ENCODE results near the gene CWH43. TPM values are rescaled to one million over a fixed set of nuclear protein-coding genes. Genes with fewer than 3 reads are reported as not detected.
A peak's percentile ranks its signal among the peaks of the same experiment; 100 is the strongest.
"Not testable (repeated sequence)": the region's sequence is repeated elsewhere in the genome, so short reads cannot be mapped to it uniquely, and the experiment has no call there.

Gene CWH43
- total and polyA plus RNA-seq, 5 donors from 2014 or later = not detected

GRCh38 chr4:49097071-49097470 lies 111.0 kb downstream of the CWH43 start:
- not testable (repeated sequence) for H3K36me3 ChIP-seq (ENCODE audit: control insufficient read depth, insufficient read depth, low read length); H3K27me3 ChIP-seq (ENCODE audit: control insufficient read depth, insufficient read depth, low read length); H3K4me3 ChIP-seq (ENCODE audit: low read depth, low read length); H3K27me3 Mint-ChIP-seq; DNase-seq; H3K4me1 ChIP-seq (ENCODE audit: control insufficient read depth, insufficient read depth, low read length, poor library complexity, severe bottlenecking); H3K27ac Mint-ChIP-seq; H3K4me3 Mint-ChIP-seq; H3K27ac ChIP-seq (ENCODE audit: insufficient read depth, low read length, poor library complexity, severe bottlenecking)
- ATAC-seq (ENCODE audit: low read depth in 2 of 2) = peak; percentile 13 to 30
- Mint-ChIP-seq H3K9me3 (peaks cover 8 to 67% (median 55%) of the 10 kb centered on the region in 7 donors), H3K4me1 (peaks cover 0 to 42% (median 2%) of the 10 kb centered on the region in 4 donors), H3K36me3 (peaks cover 49% of the 10 kb centered on the region)
- H3K9me3 ChIP-seq (ENCODE audit: control insufficient read depth in 2 of 2, low read length in 2 of 2) = peaks cover 43 to 50% of the 10 kb centered on the region in 2 experiments

- H3K4me1 Mint-ChIP-seq = peaks cover 0 to 41% (median 3%) of the 10 kb centered on the region in 4 donors
- peaks cover 8 to 67% (median 55%) of the 10 kb centered on the region in 7 donors for H3K9me3 Mint-ChIP-seq
Measured at GRCh38 chr4:49097505-49097904, 111.4 kb downstream of the CWH43 start.

GRCh38 chr4:49098034-49098759 lies 112.1 kb downstream of the CWH43 start:
- Mint-ChIP-seq H3K9me3 (peaks cover 6 to 68% (median 56%) of the 10 kb centered on the region in 7 donors), H3K36me3 (peaks cover 52% of the 10 kb centered on the region), H3K4me1 (peaks cover 0 to 39% (median 5%) of the 10 kb centered on the region in 4 donors)
- H3K36me3 ChIP-seq (ENCODE audit: control insufficient read depth, insufficient read depth, low read length); H3K27ac Mint-ChIP-seq; DNase-seq; ATAC-seq (ENCODE audit: low read depth in 2 of 2); H3K4me3 ChIP-seq (ENCODE audit: low read depth, low read length); H3K4me1 ChIP-seq (ENCODE audit: control insufficient read depth, insufficient read depth, low read length, poor library complexity, severe bottlenecking); H3K27me3 Mint-ChIP-seq; H3K27ac ChIP-seq (ENCODE audit: insufficient read depth, low read length, poor library complexity, severe bottlenecking); H3K4me3 Mint-ChIP-seq; H3K27me3 ChIP-seq (ENCODE audit: control insufficient read depth, insufficient read depth, low read length): not testable (repeated sequence)
- H3K9me3 ChIP-seq (ENCODE audit: control insufficient read depth in 2 of 2, low read length in 2 of 2) = peaks cover 42 to 50% of the 10 kb centered on the region in 2 experiments

More at GRCh38 chr4:49097505-49097904, 111.4 kb downstream of the CWH43 start:
- H3K27me3 ChIP-seq (ENCODE audit: control insufficient read depth, insufficient read depth, low read length); H3K4me3 ChIP-seq (ENCODE audit: low read depth, low read length); H3K36me3 ChIP-seq (ENCODE audit: control insufficient read depth, insufficient read depth, low read length); H3K27me3 Mint-ChIP-seq; DNase-seq; ATAC-seq (ENCODE audit: low read depth in 2 of 2); H3K27ac ChIP-seq (ENCODE audit: insufficient read depth, low read length, poor library complexity, severe bottlenecking); H3K27ac Mint-ChIP-seq; H3K4me3 Mint-ChIP-seq; H3K4me1 ChIP-seq (ENCODE audit: control insufficient read depth, insufficient read depth, low read length, poor library complexity, severe bottlenecking): not testable (repeated sequence)
- peaks cover 42 to 49% of the 10 kb centered on the region in 2 experiments for H3K9me3 ChIP-seq (ENCODE audit: control insufficient read depth in 2 of 2, low read length in 2 of 2)
- H3K36me3 Mint-ChIP-seq = peaks cover 51% of the 10 kb centered on the region

GRCh38 chr4:49099831-49100444 lies 113.9 kb downstream of the CWH43 start:
- peaks cover 0 to 51% (median 7%) of the 10 kb centered on the region in 4 donors for H3K4me1 Mint-ChIP-seq
- ATAC-seq (ENCODE audit: low read depth in 2 of 2); H3K27ac ChIP-seq (ENCODE audit: insufficient read depth, low read length, poor library complexity, severe bottlenecking); H3K4me3 Mint-ChIP-seq; H3K4me1 ChIP-seq (ENCODE audit: control insufficient read depth, insufficient read depth, low read length, poor library complexity, severe bottlenecking); H3K27ac Mint-ChIP-seq; DNase-seq; H3K27me3 Mint-ChIP-seq; H3K36me3 ChIP-seq (ENCODE audit: control insufficient read depth, insufficient read depth, low read length); H3K4me3 ChIP-seq (ENCODE audit: low read depth, low read length); H3K27me3 ChIP-seq (ENCODE audit: control insufficient read depth, insufficient read depth, low read length): not testable (repeated sequence)
- H3K9me3 ChIP-seq (ENCODE audit: control insufficient read depth in 2 of 2, low read length in 2 of 2) = peaks cover 54 to 68% of the 10 kb centered on the region in 2 experiments
- peaks cover 65% of the 10 kb centered on the region for H3K36me3 Mint-ChIP-seq
- H3K9me3 Mint-ChIP-seq = peaks cover 6 to 82% (median 65%) of the 10 kb centered on the region in 7 donors

- Mint-ChIP-seq H3K36me3 (peaks cover 67% of the 10 kb centered on the region), H3K4me3 (peak overlapping the region in 1 of 4 donors; percentile 15), H3K4me1 (peaks cover 0 to 62% (median 10%) of the 10 kb centered on the region in 4 donors), H3K9me3 (peaks cover 6 to 89% (median 67%) of the 10 kb centered on the region in 7 donors)
- not testable (repeated sequence) for H3K4me1 ChIP-seq (ENCODE audit: control insufficient read depth, insufficient read depth, low read length, poor library complexity, severe bottlenecking); H3K4me3 ChIP-seq (ENCODE audit: low read depth, low read length); H3K27ac ChIP-seq (ENCODE audit: insufficient read depth, low read length, poor library complexity, severe bottlenecking); H3K27me3 Mint-ChIP-seq; DNase-seq; H3K36me3 ChIP-seq (ENCODE audit: control insufficient read depth, insufficient read depth, low read length); H3K27ac Mint-ChIP-seq; H3K27me3 ChIP-seq (ENCODE audit: control insufficient read depth, insufficient read depth, low read length)
- H3K9me3 ChIP-seq (ENCODE audit: control insufficient read depth in 2 of 2, low read length in 2 of 2) = peaks cover 55 to 63% of the 10 kb centered on the region in 2 experiments
- ATAC-seq (ENCODE audit: low read depth in 2 of 2) = peak in 1 of 2 donors; percentile 17
Measured at GRCh38 chr4:49102344-49102898, 116.3 kb downstream of the CWH43 start.

GRCh38 chr4:49103436-49104136 lies 117.5 kb downstream of the CWH43 start:
- not testable (repeated sequence) for H3K27ac ChIP-seq (ENCODE audit: insufficient read depth, low read length, poor library complexity, severe bottlenecking); H3K36me3 ChIP-seq (ENCODE audit: control insufficient read depth, insufficient read depth, low read length); H3K27me3 ChIP-seq (ENCODE audit: control insufficient read depth, insufficient read depth, low read length); H3K4me3 ChIP-seq (ENCODE audit: low read depth, low read length); H3K4me1 ChIP-seq (ENCODE audit: control insufficient read depth, insufficient read depth, low read length, poor library complexity, severe bottlenecking); H3K4me3 Mint-ChIP-seq; DNase-seq; H3K27me3 Mint-ChIP-seq
- H3K9me3 Mint-ChIP-seq = peaks cover 7 to 89% (median 67%) of the 10 kb centered on the region in 7 donors
- ATAC-seq (ENCODE audit: low read depth in 2 of 2) = peak in 1 of 2 donors; percentile 25
- peak overlapping the region in 1 of 3 donors; percentile 0 for H3K27ac Mint-ChIP-seq
- peaks cover 57 to 61% of the 10 kb centered on the region in 2 experiments for H3K9me3 ChIP-seq (ENCODE audit: control insufficient read depth in 2 of 2, low read length in 2 of 2)
- H3K36me3 Mint-ChIP-seq = peaks cover 65% of the 10 kb centered on the region
- H3K4me1 Mint-ChIP-seq = peaks cover 0 to 63% (median 13%) of the 10 kb centered on the region in 4 donors

GRCh38 chr4:49104231-49104930 lies 118.3 kb downstream of the CWH43 start:
- not testable (repeated sequence) for H3K4me1 ChIP-seq (ENCODE audit: control insufficient read depth, insufficient read depth, low read length, poor library complexity, severe bottlenecking); H3K27ac Mint-ChIP-seq; H3K36me3 ChIP-seq (ENCODE audit: control insufficient read depth, insufficient read depth, low read length); H3K27me3 Mint-ChIP-seq; DNase-seq; H3K4me3 ChIP-seq (ENCODE audit: low read depth, low read length); H3K27ac ChIP-seq (ENCODE audit: insufficient read depth, low read length, poor library complexity, severe bottlenecking); H3K4me3 Mint-ChIP-seq; H3K27me3 ChIP-seq (ENCODE audit: control insufficient read depth, insufficient read depth, low read length)
- H3K4me1 Mint-ChIP-seq = peaks cover 0 to 56% (median 13%) of the 10 kb centered on the region in 4 donors
- H3K9me3 ChIP-seq (ENCODE audit: control insufficient read depth in 2 of 2, low read length in 2 of 2) = peaks cover 51 to 56% of the 10 kb centered on the region in 2 experiments
- peaks cover 58% of the 10 kb centered on the region for H3K36me3 Mint-ChIP-seq
- peak in 1 of 2 donors; percentile 17 for ATAC-seq (ENCODE audit: low read depth in 2 of 2)
- peaks cover 7 to 84% (median 62%) of the 10 kb centered on the region in 7 donors for H3K9me3 Mint-ChIP-seq
